HG02571 (cell line): ENCODE data around the gene ARHGEF10L.

Experiments
- ATAC-seq: cut with Tn5 transposase; IDR thresholded peaks from one replicate; pipeline ENCODE4 v1.9.1; 2021; ENCODE audit warnings: mild to moderate bottlenecking, moderate library complexity; ENCODE audit not compliant: unreplicated experiment

The ARHGEF10L gene

DNA sequence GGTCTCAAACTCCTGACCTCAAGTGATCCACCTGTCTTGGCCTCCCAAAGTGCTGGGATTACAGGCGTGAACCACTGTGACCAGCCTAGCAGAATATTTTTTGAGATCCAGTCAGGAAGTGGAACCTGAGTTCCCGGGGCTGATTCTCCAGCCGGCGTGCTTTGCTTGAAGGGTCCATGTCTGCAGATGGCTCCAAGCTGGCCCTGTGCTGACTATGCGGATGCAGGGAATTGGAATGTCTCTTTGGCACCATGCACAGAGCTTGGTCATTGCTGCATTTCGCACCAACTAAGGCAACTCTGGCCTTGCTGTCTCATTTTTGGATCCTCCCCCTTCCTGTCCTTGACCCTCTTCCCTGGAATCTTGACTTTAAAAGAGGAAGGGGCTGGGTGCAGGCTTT lies 28.1 kb downstream of the ARHGEF10L start:
- no peak for ATAC-seq

DNA sequence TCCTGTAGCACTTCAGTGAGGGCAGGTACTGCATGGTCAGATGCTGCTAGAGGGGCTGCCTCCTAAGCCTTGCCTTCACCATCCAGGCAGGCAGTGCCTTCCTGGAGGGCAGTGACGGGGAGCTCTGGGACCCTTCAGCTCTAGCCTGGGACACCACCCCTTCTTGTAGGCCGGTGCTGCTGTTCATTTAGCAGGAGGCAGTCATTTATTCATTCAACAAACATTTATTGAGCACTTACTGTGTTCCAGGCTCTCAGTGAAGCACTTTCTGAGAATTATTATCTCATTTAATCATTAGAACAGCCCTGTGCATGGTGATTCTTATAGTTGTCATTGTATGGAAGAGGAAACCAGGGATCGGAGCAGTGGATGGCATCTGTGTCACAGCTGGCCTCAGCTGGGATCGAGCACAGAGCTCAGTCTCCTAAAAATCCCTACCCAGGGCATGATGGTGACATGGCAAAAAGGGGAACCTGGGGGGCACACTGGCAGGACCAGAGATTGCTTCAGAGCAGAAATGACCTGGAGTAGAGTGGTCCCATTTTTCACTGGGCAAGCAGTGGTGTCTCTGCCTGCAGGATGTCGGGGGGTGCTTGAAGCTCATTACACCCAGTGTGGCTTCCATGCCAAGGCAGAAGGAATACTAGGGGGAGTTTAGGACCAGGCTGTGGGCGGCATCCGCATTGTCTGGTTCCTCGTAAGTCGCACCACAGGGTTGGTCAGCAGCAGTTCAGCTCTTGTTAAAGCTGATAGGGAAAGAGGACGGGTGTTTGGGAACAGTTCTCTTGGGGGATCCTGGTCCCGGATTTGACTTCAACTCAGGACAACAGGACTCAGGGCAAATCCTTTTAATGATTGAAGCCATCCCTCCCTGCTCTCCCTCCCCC lies 28.8 kb downstream of the ARHGEF10L start:
- no peak for ATAC-seq

DNA sequence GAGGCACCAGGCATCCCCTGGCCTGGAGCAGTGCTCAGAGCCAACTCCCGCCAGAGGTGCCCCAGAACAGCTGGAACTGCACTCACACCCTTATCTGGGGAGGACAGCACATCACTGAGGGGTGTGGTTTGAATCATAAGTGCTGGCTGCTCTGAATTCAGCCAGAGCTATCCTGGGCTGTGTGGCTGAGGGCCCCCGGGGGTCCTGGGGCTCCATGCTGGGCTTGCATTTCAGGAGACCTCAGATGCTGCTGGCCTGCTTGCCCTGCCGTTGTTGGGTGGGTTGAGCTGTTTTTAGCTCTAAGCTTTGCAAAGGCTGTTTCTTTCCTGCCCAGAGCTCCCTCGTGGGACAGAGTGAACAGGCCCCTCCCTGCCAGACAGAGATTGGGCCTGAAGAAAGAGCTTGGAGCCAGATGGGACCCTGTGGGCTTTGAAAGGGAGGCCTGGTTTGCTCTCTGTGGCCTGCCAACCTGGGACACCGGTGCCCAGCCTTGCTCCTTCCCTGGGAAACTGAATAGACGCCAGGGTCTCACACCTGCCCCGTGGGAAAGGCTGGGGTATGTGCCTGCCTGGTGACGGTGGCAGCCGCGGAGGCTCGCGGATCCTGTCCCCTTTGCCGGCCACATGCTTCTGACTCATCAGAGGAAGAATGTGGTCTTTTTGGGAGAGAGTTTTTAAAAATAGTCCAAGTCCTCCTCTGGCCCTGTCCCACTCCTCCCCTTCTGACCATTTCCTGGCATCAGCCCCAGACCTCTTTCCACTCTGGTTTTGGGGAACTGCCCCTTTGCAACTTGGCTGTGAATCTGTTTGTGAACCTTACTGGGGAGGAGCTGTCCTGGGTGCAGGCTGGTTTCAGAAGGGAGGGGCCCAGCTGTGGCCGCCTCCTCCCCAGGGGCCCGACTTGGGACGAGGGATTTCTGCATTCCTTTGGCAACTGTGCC lies 30.0 kb downstream of the ARHGEF10L start:
- no peak for ATAC-seq

GRCh38 chr1:17570228-17570627 lies 30.7 kb downstream of the ARHGEF10L start:
- ATAC-seq = no peak

GRCh38 chr1:17572264-17572985 lies 32.9 kb downstream of the ARHGEF10L start:
- ATAC-seq = no peak

- no peak for ATAC-seq
Measured at GRCh38 chr1:17573518-17574041, 34.1 kb downstream of the ARHGEF10L start.

GRCh38 chr1:17574516-17574915 lies 35.0 kb downstream of the ARHGEF10L start:
- no peak for ATAC-seq

DNA sequence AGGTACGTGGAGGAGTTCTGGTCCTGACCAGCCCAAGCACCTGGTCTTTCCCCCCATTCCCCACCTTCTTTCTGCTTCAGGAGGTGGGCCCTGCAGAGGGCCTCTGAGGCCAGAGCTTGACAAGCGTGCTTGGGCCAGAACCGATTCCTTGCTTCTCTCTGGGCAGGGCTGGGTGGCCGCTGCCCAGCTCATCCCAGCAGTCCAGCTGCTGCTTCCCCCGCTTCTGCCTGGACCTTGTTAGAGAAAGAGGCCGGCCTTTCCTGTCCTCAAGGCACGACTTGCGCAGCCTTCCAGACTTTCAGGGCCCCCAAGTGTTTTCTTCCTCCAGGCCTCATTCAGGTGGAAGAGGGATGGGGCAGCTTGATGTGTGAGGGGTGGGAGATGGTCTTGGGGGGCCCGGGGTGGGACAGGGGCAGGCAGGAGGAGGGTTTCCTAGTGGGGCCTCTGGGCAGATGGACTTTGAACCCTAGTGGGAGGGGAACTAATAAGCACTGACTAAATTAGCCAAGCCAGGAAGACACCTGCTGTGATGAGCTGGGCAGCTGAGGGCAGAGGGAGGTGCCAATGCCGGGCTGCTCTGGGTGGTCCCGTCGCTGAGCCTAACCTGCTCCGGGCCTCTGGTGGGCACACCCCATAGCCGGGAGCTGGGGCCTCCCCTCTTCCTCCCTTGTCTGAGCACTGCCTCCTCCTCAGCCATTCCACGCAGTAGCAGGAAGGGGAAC lies 36.5 kb downstream of the ARHGEF10L start:
- ATAC-seq = no peak

DNA sequence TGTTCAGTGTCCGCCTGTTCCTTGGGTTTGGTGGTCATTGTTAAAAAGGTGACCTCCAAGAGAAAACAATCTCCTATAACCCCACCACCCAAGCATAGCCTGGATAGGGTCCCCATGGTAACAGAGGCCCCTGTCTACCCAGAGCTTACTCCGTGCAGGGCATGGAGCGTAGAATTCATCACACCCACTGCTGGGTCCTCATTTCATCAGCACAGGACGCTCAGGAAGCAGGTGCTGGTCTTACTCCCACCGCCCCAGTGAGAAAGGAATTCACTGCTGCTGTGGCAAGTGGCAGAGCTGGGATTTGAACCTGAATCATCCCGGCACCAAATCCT lies 37.0 kb downstream of the ARHGEF10L start:
- ATAC-seq = no peak

DNA sequence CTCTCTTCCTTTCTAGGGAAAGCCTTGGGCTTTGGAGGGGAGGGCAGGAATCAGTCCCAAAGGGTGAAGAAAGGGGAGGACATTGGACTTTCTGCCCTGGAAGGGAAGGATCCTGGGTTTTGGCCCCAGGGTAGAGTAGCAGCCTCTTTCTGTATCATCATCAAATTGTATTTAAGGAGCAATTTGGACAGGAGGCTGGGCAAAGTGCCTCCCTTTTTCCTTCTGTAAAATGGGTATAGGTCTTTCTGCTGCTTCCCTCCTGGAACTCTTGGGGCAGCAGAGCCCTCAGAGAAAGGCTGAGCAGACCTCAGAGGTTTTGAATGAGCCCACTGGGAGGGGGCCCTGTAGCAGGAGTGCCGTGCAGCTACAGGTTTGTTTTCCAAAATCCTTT lies 38.4 kb downstream of the ARHGEF10L start:
- ATAC-seq = no peak

DNA sequence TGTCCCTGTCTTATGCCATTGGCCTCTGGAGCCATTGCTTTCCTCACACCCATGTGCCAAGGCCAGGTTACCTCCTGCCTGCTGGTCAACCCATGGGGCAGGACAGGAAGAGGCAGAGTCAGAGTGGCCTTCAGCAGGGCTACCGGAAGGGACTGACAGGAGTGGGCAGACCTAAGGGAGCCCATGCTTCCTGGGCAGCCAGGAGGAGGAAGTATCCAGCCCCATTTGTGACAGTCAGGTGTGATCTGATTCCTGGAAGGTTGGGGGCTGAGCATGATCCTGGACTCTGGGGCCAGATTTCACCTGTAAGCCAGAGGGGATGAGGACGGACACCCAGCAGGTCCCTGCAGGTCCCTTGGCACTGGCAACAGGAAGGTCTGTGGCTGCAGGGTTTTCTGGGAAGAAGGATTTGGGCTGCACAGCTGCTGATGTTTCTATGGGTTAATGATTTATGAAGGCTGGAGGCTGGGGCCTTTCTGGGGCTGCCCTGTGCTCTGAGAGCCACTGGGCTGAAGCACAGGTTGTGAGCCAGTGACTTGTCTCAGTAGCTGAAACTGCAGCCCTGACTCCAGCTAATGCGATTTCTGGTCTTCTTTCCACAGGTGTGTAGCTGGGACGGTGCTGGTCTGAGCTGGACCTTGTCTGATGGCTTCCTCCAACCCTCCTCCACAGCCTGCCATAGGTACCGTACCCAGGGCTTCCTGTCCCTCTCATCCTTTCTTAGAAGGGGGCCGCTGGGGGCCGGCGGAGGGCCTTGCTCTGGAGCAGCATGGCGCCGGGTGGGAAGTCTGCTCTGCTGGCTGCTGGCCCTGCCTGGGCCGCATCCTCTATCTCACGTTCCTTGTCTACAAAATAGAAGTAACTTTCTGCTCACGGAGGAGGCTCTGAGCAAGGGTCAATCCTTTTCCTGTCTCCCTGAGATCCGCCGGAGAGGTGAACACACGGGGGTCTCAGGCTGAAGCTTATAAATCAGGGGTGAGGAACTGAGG lies 40.7 kb downstream of the ARHGEF10L start:
- no peak for ATAC-seq

DNA sequence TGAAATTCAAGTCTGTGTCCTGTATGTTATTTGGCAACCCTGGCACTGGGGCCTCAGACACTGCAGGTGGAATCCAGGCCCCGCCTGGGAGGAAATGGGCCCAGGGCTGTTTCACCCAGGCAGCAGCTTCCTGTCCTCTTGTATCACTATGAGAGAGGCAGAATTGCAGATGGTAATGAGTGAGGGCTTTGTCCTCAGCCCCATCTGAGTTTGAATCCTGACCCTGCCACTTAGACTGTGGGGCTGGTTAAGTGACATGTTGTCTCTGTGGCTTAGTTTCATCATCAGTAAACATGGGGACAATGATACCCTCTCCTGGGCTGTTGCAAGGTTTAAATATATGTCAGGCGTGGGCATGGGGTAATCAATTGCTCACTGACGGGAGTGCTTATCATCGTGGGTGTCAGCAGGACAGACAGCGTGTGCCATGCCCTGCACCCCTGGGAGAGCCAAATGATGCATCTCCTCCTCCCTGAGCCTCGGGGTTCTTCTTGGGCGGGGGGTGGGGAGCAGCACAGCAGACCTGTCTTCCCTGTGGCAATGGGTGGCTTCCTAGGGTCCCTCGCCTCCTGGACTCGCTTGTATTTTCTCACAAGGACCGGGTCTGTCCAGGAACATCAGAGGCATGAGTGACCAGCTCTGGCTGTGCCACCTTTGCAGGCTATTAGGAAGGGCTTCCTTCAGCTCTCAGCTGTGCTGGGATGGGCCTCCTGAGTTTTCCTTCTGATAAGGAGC lies 42.1 kb downstream of the ARHGEF10L start:
- ATAC-seq = no peak

GRCh38 chr1:17582124-17582774 lies 42.8 kb downstream of the ARHGEF10L start:
- ATAC-seq = no peak

- no peak for ATAC-seq
Measured at GRCh38 chr1:17584539-17584938, 45.0 kb downstream of the ARHGEF10L start.

GRCh38 chr1:17585266-17585987 lies 45.9 kb downstream of the ARHGEF10L start:
- no peak for ATAC-seq

DNA sequence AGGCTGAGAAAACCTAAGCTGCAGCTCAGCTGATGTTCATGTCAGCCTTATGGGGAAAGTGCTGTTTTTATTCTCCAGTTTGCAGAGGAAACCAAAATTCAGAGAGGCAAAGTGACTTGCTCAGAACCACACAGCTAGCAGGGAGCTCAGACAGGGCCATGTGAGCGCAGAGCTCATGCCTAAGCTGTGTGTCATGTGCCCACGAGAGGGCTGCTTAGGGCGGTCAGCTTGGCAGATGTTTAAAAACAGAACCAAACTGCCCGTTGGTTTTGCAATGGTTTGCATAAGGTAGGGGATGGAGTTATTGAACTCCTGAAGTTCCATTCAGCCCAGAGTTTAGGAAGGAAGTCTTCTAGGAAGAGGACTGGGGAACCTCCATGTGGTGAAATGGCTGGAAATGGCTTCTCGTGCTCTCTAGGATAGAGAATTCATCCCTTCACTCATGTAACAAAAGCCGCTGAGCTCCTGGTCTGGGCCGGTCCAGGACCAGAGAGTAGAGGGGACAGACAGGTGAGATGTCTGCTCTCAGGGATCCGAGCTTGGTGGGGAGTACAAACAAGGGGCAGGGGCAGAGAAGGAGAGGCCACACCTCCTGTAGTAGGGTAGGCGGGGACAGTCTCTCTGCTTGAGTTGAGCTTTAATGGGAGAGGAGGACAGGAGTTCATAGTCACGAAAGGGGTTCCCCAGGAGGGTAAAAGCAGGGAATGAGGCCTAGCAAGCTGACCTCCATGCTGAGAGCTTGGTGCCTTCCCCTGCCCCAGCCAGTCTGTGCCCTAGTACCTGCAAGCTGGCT lies 46.9 kb downstream of the ARHGEF10L start:
- ATAC-seq = no peak

- ATAC-seq = no peak
Measured at GRCh38 chr1:17587693-17588047, 48.2 kb downstream of the ARHGEF10L start.
